ENCODE results near the gene TMEM165.

DNA sequence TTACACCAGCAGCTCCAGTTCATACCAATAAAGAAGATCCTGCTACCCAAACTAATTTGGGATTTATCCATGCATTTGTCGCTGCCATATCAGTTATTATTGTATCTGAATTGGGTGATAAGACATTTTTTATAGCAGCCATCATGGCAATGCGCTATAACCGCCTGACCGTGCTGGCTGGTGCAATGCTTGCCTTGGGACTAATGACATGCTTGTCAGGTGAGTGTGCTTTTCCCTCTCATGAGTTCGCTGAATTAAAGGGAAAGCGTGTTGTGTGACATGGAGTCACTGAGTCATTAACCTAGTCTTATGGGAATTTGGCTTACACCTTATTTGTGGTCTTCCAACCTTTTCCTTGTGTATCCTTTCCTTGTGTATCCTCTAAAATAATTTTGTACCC, 15.9 kb downstream of the TMEM165 start:
- TF ChIP-seq MAFK (IDR thresholded peaks at IDR 0.05; ENCODE audit: low read depth, low read length): no peak
- TF ChIP-seq, protein P1, sequence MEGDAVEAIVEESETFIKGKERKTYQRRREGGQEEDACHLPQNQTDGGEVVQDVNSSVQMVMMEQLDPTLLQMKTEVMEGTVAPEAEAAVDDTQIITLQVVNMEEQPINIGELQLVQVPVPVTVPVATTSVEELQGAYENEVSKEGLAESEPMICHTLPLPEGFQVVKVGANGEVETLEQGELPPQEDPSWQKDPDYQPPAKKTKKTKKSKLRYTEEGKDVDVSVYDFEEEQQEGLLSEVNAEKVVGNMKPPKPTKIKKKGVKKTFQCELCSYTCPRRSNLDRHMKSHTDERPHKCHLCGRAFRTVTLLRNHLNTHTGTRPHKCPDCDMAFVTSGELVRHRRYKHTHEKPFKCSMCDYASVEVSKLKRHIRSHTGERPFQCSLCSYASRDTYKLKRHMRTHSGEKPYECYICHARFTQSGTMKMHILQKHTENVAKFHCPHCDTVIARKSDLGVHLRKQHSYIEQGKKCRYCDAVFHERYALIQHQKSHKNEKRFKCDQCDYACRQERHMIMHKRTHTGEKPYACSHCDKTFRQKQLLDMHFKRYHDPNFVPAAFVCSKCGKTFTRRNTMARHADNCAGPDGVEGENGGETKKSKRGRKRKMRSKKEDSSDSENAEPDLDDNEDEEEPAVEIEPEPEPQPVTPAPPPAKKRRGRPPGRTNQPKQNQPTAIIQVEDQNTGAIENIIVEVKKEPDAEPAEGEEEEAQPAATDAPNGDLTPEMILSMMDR (conservative IDR thresholded peaks at IDR 0.05; ENCODE audit: low read depth, low read length): no peak
- TF ChIP-seq CHD1 (IDR thresholded peaks at IDR 0.05; ENCODE audit: low read depth, low read length): no peak
- no peak for TF ChIP-seq POLR2A (IDR thresholded peaks at IDR 0.05; ENCODE audit: low read depth, low read length)
- TF ChIP-seq MAZ (IDR thresholded peaks at IDR 0.05; ENCODE audit: borderline replicate concordance, low read depth, low read length): no peak
